PC-3 (cell line): ENCODE results near the gene KAZN. TPM values are rescaled to one million over a fixed set of nuclear protein-coding genes. Genes with fewer than 3 reads are reported as not detected.

Source experiments
- ATAC-seq: fragments of 200-7000 bp; cut with Tn5 transposase; 2 replicates; pipeline ENCODE4 v1.9.1; 2020; ENCODE audit warnings: mild to moderate bottlenecking, moderate library complexity
- BruUV-seq: library from RNA; stranded (reverse); fragments of 400-500 nt; replicated peaks from 2 replicates; lab custom pipeline; 2021; lab: Mats Ljungman, UMichigan
- CTCF ChIA-PET: fragments of 300-600 bp; sonication (Branson Sonifier 250); formaldehyde crosslinking; loops from one replicate; lab custom pipeline; 2022; ENCODE audit warnings: antibody characterized with exemption; lab: Charles Lee
- POLR2A ChIA-PET: fragments of 300-600 bp; sonication (Branson Sonifier 250); formaldehyde crosslinking; loops from one replicate; lab custom pipeline; 2022; ENCODE audit warnings: antibody characterized with exemption; ENCODE audit not compliant: unreplicated experiment; lab: Charles Lee
- DNase-seq: peaks from one replicate; pipeline ENCODE4 v3.0.0-alpha.2; 2015
- H2AFZ ChIP-seq: fragments of 300-600 bp; sonication (generic); 2 replicates; pipeline ENCODE4 v1.6.0; 2016; ENCODE audit warnings: antibody characterized with exemption, low read length
- H3F3A ChIP-seq: fragments of 300-600 bp; sonication (generic); one replicate; pipeline ENCODE4 v1.6.0; 2017; ENCODE audit warnings: antibody characterized with exemption, low read length, control low read depth, mild to moderate bottlenecking; ENCODE audit not compliant: unreplicated experiment
- H3K27ac ChIP-seq: fragments of 300-600 bp; sonication (generic); 2 replicates; pipeline ENCODE4 v1.5.1; 2016; ENCODE audit warnings: mild to moderate bottlenecking, low read length
- H3K27me3 ChIP-seq: fragments of 300-600 bp; sonication (generic); 2 replicates; pipeline ENCODE4 v1.6.1; 2016; ENCODE audit warnings: low read length, mixed read lengths
- H3K36me3 ChIP-seq: fragments of 300-600 bp; sonication (generic); 2 replicates; pipeline ENCODE4 v1.6.1; 2016; ENCODE audit warnings: low read depth, mixed run types, low read length, mixed read lengths
- H3K4me1 ChIP-seq: fragments of 300-600 bp; sonication (generic); 2 replicates; pipeline ENCODE4 v1.5.1; 2016; ENCODE audit warnings: low read length; ENCODE audit not compliant: insufficient read depth
- H3K4me2 ChIP-seq: fragments of 300-600 bp; sonication (generic); 2 replicates; pipeline ENCODE4 v1.6.0; 2016; ENCODE audit warnings: low read length
- H3K4me3 ChIP-seq: fragments of 300-600 bp; sonication (generic); 2 replicates; pipeline ENCODE4 v1.5.1; 2016; ENCODE audit warnings: mild to moderate bottlenecking, low read length, mixed read lengths
- H3K79me2 ChIP-seq: fragments of 300-600 bp; sonication (generic); 2 replicates; pipeline ENCODE4 v1.6.1; 2017; ENCODE audit warnings: low read length, mixed read lengths
- H3K9ac ChIP-seq: fragments of 300-600 bp; sonication (generic); 2 replicates; pipeline ENCODE4 v1.6.0; 2016; ENCODE audit warnings: mild to moderate bottlenecking, low read length
- H3K9me2 ChIP-seq: fragments of 300-600 bp; sonication (generic); replicated peaks from 2 replicates; pipeline ENCODE4 v1.6.1; 2016; ENCODE audit warnings: mixed run types, low read length, mixed read lengths
- H3K9me3 ChIP-seq: fragments of 300-600 bp; sonication (generic); 2 replicates; pipeline ENCODE4 v1.6.1; 2016; ENCODE audit warnings: low read length, mixed read lengths
- H4K20me1 ChIP-seq: fragments of 300-600 bp; sonication (generic); 2 replicates; pipeline ENCODE4 v1.6.1; 2016; ENCODE audit warnings: low read length, mixed read lengths
- EZH2 ChIP-seq: fragments of 300-600 bp; sonication (generic); IDR thresholded peaks from one replicate; pipeline ENCODE4 v1.6.1; 2017; ENCODE audit warnings: antibody characterized with exemption, mild to moderate bottlenecking, low read length; ENCODE audit not compliant: unreplicated experiment
- EZH2phosphoT487 ChIP-seq: fragments of 300-600 bp; sonication (generic); IDR thresholded peaks from 2 replicates; pipeline ENCODE4 v1.6.1; 2018; ENCODE audit warnings: mild to moderate bottlenecking, antibody characterized with exemption, low read length, borderline replicate concordance
- intact Hi-C: fragments of 100-400 bp; cut with micrococcal nuclease; formaldehyde crosslinking; loops from 2 replicates; pipeline ENCODE4 v1.9.0; 2023
- total RNA-seq: library from RNA; depleted of rRNA; stranded (reverse); fragments of >200 nt; gene quantifications from 2 replicates; pipeline ENCODE4 v1.2.3, GENCODE V29; 2014
- TF ChIP-seq, protein P1 (sequence below): fragments of 300-600 bp; sonication (generic); conservative IDR thresholded peaks from 2 replicates; pipeline ENCODE4 v1.5.1; 2017; ENCODE audit warnings: antibody characterized with exemption, low read depth, mild to moderate bottlenecking, low read length

Gene KAZN
- total RNA-seq, 1 experiment from 2014 or later: 2.0 TPM

DNA sequence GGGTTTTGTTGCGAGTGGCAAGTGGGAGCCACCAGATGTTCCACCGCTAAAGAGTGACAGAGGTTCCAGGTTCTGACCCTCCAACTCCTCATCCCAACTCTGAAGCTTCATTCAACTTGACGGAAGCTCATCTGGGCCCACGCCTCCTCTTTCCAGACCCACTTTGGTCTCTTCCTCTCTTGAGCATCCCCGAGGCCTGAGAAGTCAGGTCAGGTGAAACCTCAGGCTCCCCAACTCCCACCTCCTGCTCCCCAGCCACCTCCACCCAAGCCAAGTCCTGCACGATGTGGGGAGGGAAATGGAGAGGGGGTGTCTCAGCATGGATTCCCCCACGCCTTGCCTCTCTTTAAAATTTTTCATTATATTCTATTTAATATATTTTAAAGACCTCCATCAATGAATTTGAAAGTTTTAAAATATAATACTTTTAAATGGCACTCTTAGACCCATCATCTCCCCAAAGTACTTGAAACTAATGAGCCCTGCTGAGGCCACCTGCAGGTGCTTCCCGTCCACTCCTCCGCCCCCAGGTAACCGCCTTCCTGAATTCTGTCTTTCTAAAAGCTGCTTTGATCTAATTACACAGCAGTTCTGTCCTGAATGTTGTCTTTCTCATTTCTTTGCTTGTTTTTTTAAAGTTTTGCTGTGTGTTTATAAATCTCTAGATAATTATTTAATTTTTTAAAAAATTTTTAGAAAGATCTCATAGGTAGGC is 238.1 kb downstream of the KAZN start:
- Histone ChIP-seq H3K27me3 (no peaks in the 10 kb centered on the region), H3F3A (no peaks in the 10 kb centered on the region), H3K9me3 (0 out of 2 replicates have a peak, but pooled peaks cover under 1% of the 10 kb centered on the region), H3K27ac (no peak overlapping the region), H3K36me3 (no peaks in the 10 kb centered on the region), H3K4me3 (no peak overlapping the region), H3K79me2 (no peaks in the 10 kb centered on the region), H3K4me2 (no peak overlapping the region), H2AFZ (no peak overlapping the region), H4K20me1 (no peaks in the 10 kb centered on the region), H3K9ac (no peak overlapping the region), H3K4me1 (no peaks in the 10 kb centered on the region), H3K9me2 (no peaks in the 10 kb centered on the region)
- TF ChIP-seq EZH2 (no peak), EZH2phosphoT487 (no peak)
- TF ChIP-seq, protein P1, sequence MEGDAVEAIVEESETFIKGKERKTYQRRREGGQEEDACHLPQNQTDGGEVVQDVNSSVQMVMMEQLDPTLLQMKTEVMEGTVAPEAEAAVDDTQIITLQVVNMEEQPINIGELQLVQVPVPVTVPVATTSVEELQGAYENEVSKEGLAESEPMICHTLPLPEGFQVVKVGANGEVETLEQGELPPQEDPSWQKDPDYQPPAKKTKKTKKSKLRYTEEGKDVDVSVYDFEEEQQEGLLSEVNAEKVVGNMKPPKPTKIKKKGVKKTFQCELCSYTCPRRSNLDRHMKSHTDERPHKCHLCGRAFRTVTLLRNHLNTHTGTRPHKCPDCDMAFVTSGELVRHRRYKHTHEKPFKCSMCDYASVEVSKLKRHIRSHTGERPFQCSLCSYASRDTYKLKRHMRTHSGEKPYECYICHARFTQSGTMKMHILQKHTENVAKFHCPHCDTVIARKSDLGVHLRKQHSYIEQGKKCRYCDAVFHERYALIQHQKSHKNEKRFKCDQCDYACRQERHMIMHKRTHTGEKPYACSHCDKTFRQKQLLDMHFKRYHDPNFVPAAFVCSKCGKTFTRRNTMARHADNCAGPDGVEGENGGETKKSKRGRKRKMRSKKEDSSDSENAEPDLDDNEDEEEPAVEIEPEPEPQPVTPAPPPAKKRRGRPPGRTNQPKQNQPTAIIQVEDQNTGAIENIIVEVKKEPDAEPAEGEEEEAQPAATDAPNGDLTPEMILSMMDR: no peak
- no TSS peak for BruUV-seq
- CTCF ChIA-PET: no interaction called here
- ATAC-seq (no peak), DNase-seq (no peak)
- intact Hi-C loops: no loop called here
- POLR2A ChIA-PET: no interaction called here

DNA sequence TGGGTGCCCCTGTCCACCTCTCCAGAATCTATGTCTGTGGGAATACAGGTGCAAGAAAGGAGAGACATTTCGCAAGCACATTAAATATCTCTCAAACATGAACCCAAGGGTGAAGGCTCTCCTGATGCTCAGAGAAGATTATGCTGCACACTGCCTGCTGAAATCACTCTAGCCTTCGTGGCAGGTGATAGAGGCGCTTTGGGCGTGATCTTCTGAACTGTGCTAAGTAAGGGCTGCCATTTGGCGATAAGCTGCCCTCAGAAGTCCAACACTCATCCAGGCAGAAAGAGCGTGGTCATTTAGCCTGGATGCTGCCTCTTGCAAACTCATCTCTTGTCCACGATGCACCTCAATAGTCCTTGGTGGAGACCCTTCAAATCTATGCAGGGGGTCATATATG is 241.9 kb downstream of the KAZN start:
- Histone ChIP-seq H3F3A (no peaks in the 10 kb centered on the region), H3K9ac (no peak overlapping the region), H3K27me3 (no peaks in the 10 kb centered on the region), H2AFZ (no peak overlapping the region), H3K4me3 (no peak overlapping the region), H4K20me1 (no peaks in the 10 kb centered on the region), H3K4me2 (no peak overlapping the region), H3K9me2 (no peaks in the 10 kb centered on the region), H3K79me2 (no peaks in the 10 kb centered on the region), H3K4me1 (no peaks in the 10 kb centered on the region), H3K27ac (no peak overlapping the region), H3K36me3 (no peaks in the 10 kb centered on the region), H3K9me3 (0 out of 2 replicates have a peak, but pooled peaks cover 9% of the 10 kb centered on the region)
- BruUV-seq: no TSS peak
- ChIA-PET CTCF (no interaction called here), POLR2A (no interaction called here)
- DNase-seq (no peak), ATAC-seq (no peak)
- TF ChIP-seq EZH2phosphoT487 (no peak), EZH2 (no peak)
- TF ChIP-seq, protein P1: no peak
- intact Hi-C loops: no loop called here

DNA sequence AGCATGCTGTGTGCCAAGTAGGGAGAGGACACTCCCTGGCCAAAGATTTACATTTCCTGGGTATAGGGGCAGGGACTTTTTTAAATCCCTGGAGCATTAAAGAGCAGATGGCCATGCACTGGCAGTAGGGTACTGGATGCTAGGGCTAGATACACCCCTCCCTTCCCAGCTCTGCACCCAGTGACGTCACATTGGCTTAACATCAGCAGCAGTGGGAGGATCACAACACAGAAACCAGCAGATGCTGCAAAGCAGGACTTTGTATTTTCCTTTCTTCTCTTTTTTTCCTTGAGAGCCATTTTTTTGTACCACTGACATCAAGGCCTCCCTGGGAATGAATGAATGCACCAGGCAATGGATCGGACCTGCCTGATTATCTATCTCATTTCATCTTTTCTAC is 243.0 kb downstream of the KAZN start:
- ChIA-PET CTCF (no interaction called here), POLR2A (no interaction called here)
- H3K9me2 ChIP-seq: no peaks in the 10 kb centered on the region
- TF ChIP-seq, protein P1: no peak
- TF ChIP-seq EZH2 (no peak), EZH2phosphoT487 (no peak)
- H3F3A ChIP-seq: no peaks in the 10 kb centered on the region
- 0 out of 2 replicates have a peak, but pooled peaks cover 9% of the 10 kb centered on the region for H3K9me3 ChIP-seq
- intact Hi-C loops: no loop called here
- no peaks in the 10 kb centered on the region for H3K36me3 ChIP-seq
- H3K4me1 ChIP-seq: no peaks in the 10 kb centered on the region
- no peak overlapping the region for H3K4me3 ChIP-seq
- DNase-seq: no peak
- no peak overlapping the region for H3K9ac ChIP-seq
- H3K27ac ChIP-seq: no peak overlapping the region
- no peak overlapping the region for H3K4me2 ChIP-seq
- no peak overlapping the region for H2AFZ ChIP-seq
- BruUV-seq: no TSS peak
- no peaks in the 10 kb centered on the region for H4K20me1 ChIP-seq
- H3K27me3 ChIP-seq: no peaks in the 10 kb centered on the region
- no peak for ATAC-seq
- no peaks in the 10 kb centered on the region for H3K79me2 ChIP-seq
